ENCODE measurements around the gene SPTLC1. TPM values are rescaled to one million over a fixed set of nuclear protein-coding genes. Genes with fewer than 3 reads are reported as not detected.
"Not testable (repeated sequence)": the region's sequence is repeated elsewhere in the genome, so short reads cannot be mapped to it uniquely, and the experiment has no call there.

SPTLC1 gene
- total RNA-seq, 2 donors from 2014 or later = 45.6 to 66.9 TPM

- H3K4me3 Mint-ChIP-seq; H3K36me3 Mint-ChIP-seq (ENCODE audit: low read depth); ATAC-seq (replicated peaks); H3K9me3 Mint-ChIP-seq; H3K27ac Mint-ChIP-seq; H3K4me1 Mint-ChIP-seq: not testable (repeated sequence)
- H3K27me3 Mint-ChIP-seq = peaks cover 22% of the 10 kb centered on the region
Measured at GRCh38 chr9:92132913-92133312, 17.7 kb upstream of the SPTLC1 start.

GRCh38 chr9:92132501-92132900, 17.3 kb upstream of the SPTLC1 start:
- H3K36me3 Mint-ChIP-seq (ENCODE audit: low read depth) = no peaks in the 10 kb centered on the region
- H3K4me3 Mint-ChIP-seq = no peak overlapping the region
- peaks cover 6% of the 10 kb centered on the region for H3K4me1 Mint-ChIP-seq
- H3K27ac Mint-ChIP-seq = no peak overlapping the region
- peaks cover 8% of the 10 kb centered on the region for H3K9me3 Mint-ChIP-seq
- no peak for ATAC-seq (replicated peaks)
- peaks cover 22% of the 10 kb centered on the region for H3K27me3 Mint-ChIP-seq

- Mint-ChIP-seq H3K27me3 (peaks cover 3% of the 10 kb centered on the region), H3K4me3 (no peak overlapping the region), H3K27ac (no peak overlapping the region), H3K36me3 (ENCODE audit: low read depth) (no peaks in the 10 kb centered on the region), H3K4me1 (no peaks in the 10 kb centered on the region), H3K9me3 (no peaks in the 10 kb centered on the region)
- no peak for ATAC-seq (replicated peaks)
Measured at GRCh38 chr9:92122800-92123199, 7.6 kb upstream of the SPTLC1 start.

GRCh38 chr9:92122061-92122460, 6.8 kb upstream of the SPTLC1 start:
- H3K4me1 Mint-ChIP-seq = no peaks in the 10 kb centered on the region
- H3K36me3 Mint-ChIP-seq (ENCODE audit: low read depth) = no peaks in the 10 kb centered on the region
- no peak overlapping the region for H3K27ac Mint-ChIP-seq
- H3K9me3 Mint-ChIP-seq = no peaks in the 10 kb centered on the region
- no peak overlapping the region for H3K4me3 Mint-ChIP-seq
- H3K27me3 Mint-ChIP-seq = peaks cover 3% of the 10 kb centered on the region
- no peak for ATAC-seq (replicated peaks)

- no peak overlapping the region for H3K27ac Mint-ChIP-seq
- no peaks in the 10 kb centered on the region for H3K36me3 Mint-ChIP-seq (ENCODE audit: low read depth)
- H3K4me1 Mint-ChIP-seq = no peaks in the 10 kb centered on the region
- H3K27me3 Mint-ChIP-seq = peaks cover 3% of the 10 kb centered on the region
- H3K4me3 Mint-ChIP-seq = no peak overlapping the region
- ATAC-seq (replicated peaks) = no peak
- H3K9me3 Mint-ChIP-seq = no peaks in the 10 kb centered on the region
Measured at GRCh38 chr9:92121265-92121664, 6.1 kb upstream of the SPTLC1 start.

- H3K9me3 Mint-ChIP-seq = no peaks in the 10 kb centered on the region
- no peak overlapping the region for H3K4me3 Mint-ChIP-seq
- H3K36me3 Mint-ChIP-seq (ENCODE audit: low read depth) = peaks cover 5% of the 10 kb centered on the region
- no peak for ATAC-seq (replicated peaks)
- no peaks in the 10 kb centered on the region for H3K4me1 Mint-ChIP-seq
- H3K27me3 Mint-ChIP-seq = peaks cover 3% of the 10 kb centered on the region
- no peak overlapping the region for H3K27ac Mint-ChIP-seq
Measured at GRCh38 chr9:92120138-92120537, 4.9 kb upstream of the SPTLC1 start.

- Mint-ChIP-seq H3K27ac (no peak overlapping the region), H3K4me1 (no peaks in the 10 kb centered on the region), H3K4me3 (no peak overlapping the region), H3K9me3 (no peaks in the 10 kb centered on the region), H3K36me3 (ENCODE audit: low read depth) (peaks cover 7% of the 10 kb centered on the region), H3K27me3 (peaks cover 3% of the 10 kb centered on the region)
- ATAC-seq (replicated peaks) = no peak
Measured at GRCh38 chr9:92119586-92119985, 4.4 kb upstream of the SPTLC1 start.

GRCh38 chr9:92108122-92108521, 7.1 kb downstream of the SPTLC1 start:
- H3K9me3 Mint-ChIP-seq = no peaks in the 10 kb centered on the region
- H3K4me3 Mint-ChIP-seq = no peak overlapping the region
- H3K4me1 Mint-ChIP-seq = peaks cover 11% of the 10 kb centered on the region
- ATAC-seq (replicated peaks) = no peak
- no peaks in the 10 kb centered on the region for H3K27me3 Mint-ChIP-seq
- peaks cover 11% of the 10 kb centered on the region for H3K36me3 Mint-ChIP-seq (ENCODE audit: low read depth)
- no peak overlapping the region for H3K27ac Mint-ChIP-seq

GRCh38 chr9:92105446-92106225, 9.6 kb downstream of the SPTLC1 start:
- H3K9me3 Mint-ChIP-seq; H3K27ac Mint-ChIP-seq; H3K4me3 Mint-ChIP-seq; H3K27me3 Mint-ChIP-seq; ATAC-seq (replicated peaks); H3K4me1 Mint-ChIP-seq: not testable (repeated sequence)
- peaks cover 36% of the 10 kb centered on the region for H3K36me3 Mint-ChIP-seq (ENCODE audit: low read depth)

GRCh38 chr9:92103601-92104000, 11.6 kb downstream of the SPTLC1 start:
- H3K9me3 Mint-ChIP-seq; H3K27ac Mint-ChIP-seq; H3K4me3 Mint-ChIP-seq; H3K27me3 Mint-ChIP-seq; ATAC-seq (replicated peaks); H3K4me1 Mint-ChIP-seq: not testable (repeated sequence)
- peaks cover 40% of the 10 kb centered on the region for H3K36me3 Mint-ChIP-seq (ENCODE audit: low read depth)

- no peak for ATAC-seq (replicated peaks)
- H3K27me3 Mint-ChIP-seq = no peaks in the 10 kb centered on the region
- no peaks in the 10 kb centered on the region for H3K9me3 Mint-ChIP-seq
- peaks cover 13% of the 10 kb centered on the region for H3K4me1 Mint-ChIP-seq
- peak overlapping the region; percentile 43 for H3K27ac Mint-ChIP-seq
- H3K36me3 Mint-ChIP-seq (ENCODE audit: low read depth) = peaks cover 60% of the 10 kb centered on the region
- H3K4me3 Mint-ChIP-seq = no peak overlapping the region
Measured at GRCh38 chr9:92100237-92100911, 14.8 kb downstream of the SPTLC1 start.

GRCh38 chr9:92098638-92099037, 16.6 kb downstream of the SPTLC1 start:
- no peak for ATAC-seq (replicated peaks)
- H3K27ac Mint-ChIP-seq = no peak overlapping the region

GRCh38 chr9:92097997-92098482, 17.2 kb downstream of the SPTLC1 start:
- peak overlapping the region; percentile 61 for H3K4me3 Mint-ChIP-seq
- no peak overlapping the region for H3K27ac Mint-ChIP-seq
- ATAC-seq (replicated peaks) = peak; percentile 23
- H3K9me3 Mint-ChIP-seq = no peaks in the 10 kb centered on the region
- peaks cover 28% of the 10 kb centered on the region for H3K4me1 Mint-ChIP-seq
- no peaks in the 10 kb centered on the region for H3K27me3 Mint-ChIP-seq
- peaks cover 67% of the 10 kb centered on the region for H3K36me3 Mint-ChIP-seq (ENCODE audit: low read depth)

More at GRCh38 chr9:92098638-92099037, 16.6 kb downstream of the SPTLC1 start:
- H3K4me3 Mint-ChIP-seq = peak overlapping the region; percentile 61
- H3K36me3 Mint-ChIP-seq (ENCODE audit: low read depth) = peaks cover 70% of the 10 kb centered on the region
- H3K9me3 Mint-ChIP-seq = no peaks in the 10 kb centered on the region
- H3K4me1 Mint-ChIP-seq = peaks cover 28% of the 10 kb centered on the region
- H3K27me3 Mint-ChIP-seq = no peaks in the 10 kb centered on the region

GRCh38 chr9:92095236-92095635, 20.0 kb downstream of the SPTLC1 start:
- peaks cover 48% of the 10 kb centered on the region for H3K36me3 Mint-ChIP-seq (ENCODE audit: low read depth)
- H3K4me3 Mint-ChIP-seq = peak overlapping the region; percentile 70

GRCh38 chr9:92094655-92095054, 20.6 kb downstream of the SPTLC1 start:
- Mint-ChIP-seq H3K27ac (peak overlapping the region; percentile 86), H3K9me3 (no peaks in the 10 kb centered on the region), H3K27me3 (no peaks in the 10 kb centered on the region), H3K4me1 (peaks cover 28% of the 10 kb centered on the region), H3K4me3 (peak overlapping the region; percentile 70), H3K36me3 (ENCODE audit: low read depth) (peaks cover 54% of the 10 kb centered on the region)
- ATAC-seq (replicated peaks) = peak; percentile 96

More at GRCh38 chr9:92095236-92095635, 20.0 kb downstream of the SPTLC1 start:
- Mint-ChIP-seq H3K27me3 (no peaks in the 10 kb centered on the region), H3K27ac (peak overlapping the region; percentile 86), H3K9me3 (no peaks in the 10 kb centered on the region), H3K4me1 (peaks cover 28% of the 10 kb centered on the region)
- ATAC-seq (replicated peaks) = no peak

Measured in activated T-helper 17 cell treated with anti-CD3 and anti-CD28 coated beads, Interleukin-2, amount 50 U/mL, for 72 hours (primary cell).